ENCODE measurements around the gene EXT2. TPM values are rescaled to one million over a fixed set of nuclear protein-coding genes. Genes with fewer than 3 reads are reported as not detected.

Gene EXT2
- total RNA-seq, 1 donor from 2014 or later = 24.5 TPM

GRCh38 chr11:44224867-44225501, 129.5 kb downstream of the EXT2 start:
- no peak for TF ChIP-seq CTCF (IDR thresholded peaks at IDR 0.05; ENCODE audit: borderline replicate concordance)
- Histone ChIP-seq H3K36me3 (peaks cover 3% of the 10 kb centered on the region), H3K4me3 (no peak overlapping the region), H3K4me1 (peaks cover 29% of the 10 kb centered on the region), H3K27me3 (ENCODE audit: low read depth) (no peaks in the 10 kb centered on the region), H3K27ac (replicated peaks) (peak overlapping the region; percentile 55), H3K9me3 (replicated peaks) (no peaks in the 10 kb centered on the region)
- DNase-seq = no peak
- intact Hi-C loops (cut with micrococcal nuclease) = no loop called here

GRCh38 chr11:44226490-44226889, 131.0 kb downstream of the EXT2 start:
- Histone ChIP-seq H3K27me3 (ENCODE audit: low read depth) (no peaks in the 10 kb centered on the region), H3K27ac (replicated peaks) (no peak overlapping the region), H3K4me1 (peaks cover 24% of the 10 kb centered on the region), H3K9me3 (replicated peaks) (no peaks in the 10 kb centered on the region), H3K4me3 (no peak overlapping the region), H3K36me3 (peaks cover 3% of the 10 kb centered on the region)
- intact Hi-C loops (cut with micrococcal nuclease) = no loop called here
- no peak for TF ChIP-seq CTCF (IDR thresholded peaks at IDR 0.05; ENCODE audit: borderline replicate concordance)
- no peak for DNase-seq

DNA sequence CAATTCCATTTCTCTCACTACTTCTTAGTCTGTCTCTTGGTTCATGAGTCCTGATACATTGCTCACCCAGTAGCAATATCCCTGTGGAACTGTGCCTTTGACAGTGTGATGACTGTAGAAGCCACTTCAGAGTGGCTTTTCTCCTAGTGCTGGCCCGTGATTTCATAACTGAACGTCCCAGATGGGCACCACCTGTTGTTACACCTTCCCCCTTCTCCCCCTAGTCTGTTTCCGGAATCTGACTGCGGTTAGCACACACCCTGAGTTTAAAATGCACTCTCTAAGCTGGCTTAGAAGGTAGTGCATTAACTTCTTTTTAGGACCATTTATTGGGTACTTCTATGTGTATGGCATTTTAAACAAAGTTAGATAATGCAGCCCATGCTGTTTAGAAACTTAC, 131.5 kb downstream of the EXT2 start:
- Histone ChIP-seq H3K4me3 (no peak overlapping the region), H3K36me3 (peaks cover 3% of the 10 kb centered on the region), H3K27me3 (ENCODE audit: low read depth) (no peaks in the 10 kb centered on the region), H3K9me3 (replicated peaks) (no peaks in the 10 kb centered on the region), H3K4me1 (peaks cover 19% of the 10 kb centered on the region), H3K27ac (replicated peaks) (no peak overlapping the region)
- TF ChIP-seq CTCF (IDR thresholded peaks at IDR 0.05; ENCODE audit: borderline replicate concordance) = no peak
- DNase-seq = no peak
- intact Hi-C loops (cut with micrococcal nuclease) = no loop called here

DNA sequence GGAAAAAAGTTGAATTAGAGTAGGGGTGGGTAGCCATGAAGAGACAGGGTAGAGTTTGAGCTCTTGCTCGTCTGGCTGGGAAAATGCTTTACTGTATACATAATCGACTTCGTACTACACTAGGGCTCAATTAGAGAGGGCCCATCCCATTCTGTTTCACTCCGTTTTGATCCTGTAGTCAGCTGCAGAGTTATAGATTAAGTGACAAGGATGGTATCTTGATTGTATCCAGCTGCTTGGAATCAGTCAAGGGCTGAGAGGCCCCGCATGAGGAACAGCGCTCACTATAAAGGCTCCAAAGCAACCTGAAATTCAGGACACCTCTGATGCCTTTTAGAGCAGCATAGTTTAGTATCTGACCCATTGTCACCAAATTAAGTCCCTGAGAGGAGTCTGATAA, 132.9 kb downstream of the EXT2 start:
- no peak for TF ChIP-seq CTCF (IDR thresholded peaks at IDR 0.05; ENCODE audit: borderline replicate concordance)
- H3K4me1 ChIP-seq = peaks cover 17% of the 10 kb centered on the region
- H3K27me3 ChIP-seq (ENCODE audit: low read depth) = no peaks in the 10 kb centered on the region
- no peak for DNase-seq
- no peak overlapping the region for H3K4me3 ChIP-seq
- H3K9me3 ChIP-seq (replicated peaks) = no peaks in the 10 kb centered on the region
- H3K36me3 ChIP-seq = peaks cover 3% of the 10 kb centered on the region
- intact Hi-C loops (cut with micrococcal nuclease) = no loop called here
- no peak overlapping the region for H3K27ac ChIP-seq (replicated peaks)

DNA sequence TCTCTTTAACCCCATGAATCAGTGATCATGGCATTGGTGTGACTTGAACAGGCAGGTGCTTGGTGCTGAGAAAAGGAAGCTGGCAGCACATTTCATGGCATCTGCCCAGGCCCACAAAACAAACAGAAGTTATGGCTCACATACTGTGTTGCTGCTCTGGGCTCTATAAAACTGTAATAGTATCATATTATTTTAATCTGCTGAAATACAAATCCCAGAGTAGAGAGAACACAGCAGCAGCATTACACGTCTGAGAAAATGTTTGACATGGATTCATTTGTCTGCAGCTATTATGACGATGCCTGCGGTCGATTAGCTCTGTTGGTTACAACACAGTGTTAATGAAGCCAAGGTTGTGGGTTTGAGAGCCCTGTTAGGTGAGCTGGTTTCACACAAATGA, 133.6 kb downstream of the EXT2 start:
- intact Hi-C loops (cut with micrococcal nuclease) = no loop called here
- Histone ChIP-seq H3K4me1 (peaks cover 17% of the 10 kb centered on the region), H3K27ac (replicated peaks) (no peak overlapping the region), H3K4me3 (no peak overlapping the region), H3K36me3 (peaks cover 3% of the 10 kb centered on the region), H3K9me3 (replicated peaks) (no peaks in the 10 kb centered on the region), H3K27me3 (ENCODE audit: low read depth) (no peaks in the 10 kb centered on the region)
- no peak for TF ChIP-seq CTCF (IDR thresholded peaks at IDR 0.05; ENCODE audit: borderline replicate concordance)
- DNase-seq = no peak
